GM08714 (cell line): ENCODE results near the gene KAZALD1.
"Not testable (repeated sequence)": the region's sequence is repeated elsewhere in the genome, so short reads cannot be mapped to it uniquely, and the experiment has no call there.

Source experiments
- H3K4me3 ChIP-seq: fragments of 200-500 bp; sonication (Bioruptor generic); 2 replicates; pipeline ENCODE4 v1.5.1; 2014; ENCODE audit warnings: mild to moderate bottlenecking, low read length, inconsistent platforms
- ZNF274 ChIP-seq: IDR thresholded peaks from 2 replicates; pipeline ENCODE4 v1.6.1; 2012; ENCODE audit warnings: mild to moderate bottlenecking, low read depth, low read length

KAZALD1 gene

GRCh38 chr10:101021692-101022251 lies 40.0 kb upstream of the KAZALD1 start:
- TF ChIP-seq ZNF274, result no peak
- H3K4me3 ChIP-seq, result no peak overlapping the region

- no peak for TF ChIP-seq ZNF274
- H3K4me3 ChIP-seq, result no peak overlapping the region
Measured at GRCh38 chr10:101022967-101023705, 38.7 kb upstream of the KAZALD1 start.

GRCh38 chr10:101027106-101027720 lies 34.6 kb upstream of the KAZALD1 start:
- H3K4me3 ChIP-seq, result no peak overlapping the region
- TF ChIP-seq ZNF274, result no peak

GRCh38 chr10:101028446-101029337 lies 33.1 kb upstream of the KAZALD1 start:
- TF ChIP-seq ZNF274, result no peak
- no peak overlapping the region for H3K4me3 ChIP-seq

GRCh38 chr10:101029520-101030295 lies 32.1 kb upstream of the KAZALD1 start:
- H3K4me3 ChIP-seq, result no peak overlapping the region
- no peak for TF ChIP-seq ZNF274

GRCh38 chr10:101030496-101031127 lies 31.2 kb upstream of the KAZALD1 start:
- peak overlapping the region; percentile 51; the same call in 1 of the 2 replicates for H3K4me3 ChIP-seq
- TF ChIP-seq ZNF274, result no peak

GRCh38 chr10:101031128-101031795 lies 30.5 kb upstream of the KAZALD1 start, which contains the start of the genes PDZD7 and SFXN3:
TSS of gene PDZD7 (minus strand) at chr10:101031129. CDS start at chr10:101030219, 910 bp downstream.
TSS of gene SFXN3 (plus strand) at chr10:101031234. CDS start at chr10:101034695, 3,461 bp downstream.
- no peak for TF ChIP-seq ZNF274

GRCh38 chr10:101031796-101032636 lies 29.8 kb upstream of the KAZALD1 start:
- peak overlapping the region; percentile 51; the same call in 1 of the 2 replicates for H3K4me3 ChIP-seq
- TF ChIP-seq ZNF274, result no peak

More at GRCh38 chr10:101031128-101031795, 30.5 kb upstream of the KAZALD1 start, which contains the start of the genes PDZD7 and SFXN3:
- peak within 1 kb of the TSS; percentile 51; the same call in 1 of the 2 replicates for H3K4me3 ChIP-seq

- no peak for TF ChIP-seq ZNF274
- H3K4me3 ChIP-seq, result peak overlapping the region; percentile 51; the same call in 1 of the 2 replicates
Measured at GRCh38 chr10:101032637-101033224, 29.1 kb upstream of the KAZALD1 start.

- TF ChIP-seq ZNF274, result no peak
- no peak overlapping the region for H3K4me3 ChIP-seq
Measured at GRCh38 chr10:101033276-101033675, 28.5 kb upstream of the KAZALD1 start.

GRCh38 chr10:101034404-101034803 lies 27.4 kb upstream of the KAZALD1 start:
- not testable (repeated sequence) for H3K4me3 ChIP-seq
